GM18867 (cell line): Measurements from ENCODE around the gene ALDH3A1.

Source experiments
- ATAC-seq: cut with Tn5 transposase; IDR thresholded peaks from one replicate; pipeline ENCODE4 v1.9.1; 2021; ENCODE audit warnings: mild to moderate bottlenecking, moderate library complexity; ENCODE audit not compliant: unreplicated experiment

The ALDH3A1 gene

DNA sequence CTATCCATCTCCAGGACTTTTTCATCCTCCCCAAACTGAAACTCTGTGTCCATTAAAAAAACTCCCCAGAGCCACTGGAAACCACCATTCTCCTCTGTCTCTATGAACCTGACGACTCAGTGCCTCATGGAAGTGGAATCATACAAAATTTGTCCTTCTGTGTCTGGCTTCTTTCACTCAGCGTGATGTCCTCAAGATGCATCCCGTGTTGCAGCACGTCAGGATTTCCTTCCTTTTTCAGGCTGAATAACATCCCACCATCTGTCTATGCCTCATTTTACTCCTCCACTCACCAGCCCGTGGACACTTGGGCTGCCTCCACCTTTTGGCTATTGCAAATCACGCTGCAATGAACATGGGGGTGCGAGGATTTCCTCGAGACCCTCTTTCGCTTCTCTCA is 12.6 kb upstream of the ALDH3A1 start:
- ATAC-seq: no peak

DNA sequence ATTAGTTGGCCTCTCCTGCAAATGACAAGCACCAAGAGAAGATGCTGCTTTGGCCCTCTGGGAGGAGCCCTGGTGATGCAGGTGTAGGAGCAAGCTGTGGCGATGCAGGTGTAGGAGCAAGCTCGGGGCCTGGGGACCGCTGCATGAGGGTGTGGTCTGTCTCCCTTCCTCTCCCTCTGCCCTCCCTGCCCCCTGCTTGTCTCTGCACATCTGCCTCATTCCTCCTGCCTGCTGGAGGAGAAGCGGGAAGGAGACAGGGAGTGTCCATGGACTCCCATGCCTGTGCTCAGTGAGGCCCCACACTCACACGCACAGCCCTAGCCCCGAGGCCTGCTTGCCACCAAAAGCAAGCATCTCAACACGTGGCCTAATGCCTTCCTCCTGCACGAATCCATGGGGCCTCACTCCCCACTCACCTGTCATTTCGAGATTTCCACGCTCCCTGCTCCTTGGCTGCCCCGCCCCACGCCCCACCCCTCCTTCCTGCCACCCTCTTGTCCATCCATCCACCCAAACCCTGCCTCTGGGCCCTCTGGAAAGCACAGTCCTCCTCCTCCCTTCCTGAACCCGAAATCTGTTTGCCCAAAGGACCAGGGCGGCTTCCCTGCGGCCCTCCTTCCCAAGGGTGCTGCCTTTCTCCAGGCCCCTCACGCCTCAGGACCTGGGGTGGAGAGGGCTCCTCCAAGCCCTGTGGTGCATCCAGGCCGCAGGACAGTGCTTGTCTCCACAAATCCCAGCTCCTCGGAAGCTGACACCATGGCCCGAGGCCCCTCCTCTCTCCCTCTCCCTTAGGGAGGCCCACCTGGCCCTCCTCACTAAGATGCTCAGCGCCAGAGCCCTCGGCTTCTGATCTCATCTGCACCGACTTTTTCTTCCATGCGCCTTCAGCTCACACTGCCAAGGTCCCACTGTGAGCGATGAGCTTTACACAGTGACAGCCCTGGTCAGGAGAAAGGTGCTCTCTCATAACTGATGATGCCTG is 11.8 kb upstream of the ALDH3A1 start:
- no peak for ATAC-seq

DNA sequence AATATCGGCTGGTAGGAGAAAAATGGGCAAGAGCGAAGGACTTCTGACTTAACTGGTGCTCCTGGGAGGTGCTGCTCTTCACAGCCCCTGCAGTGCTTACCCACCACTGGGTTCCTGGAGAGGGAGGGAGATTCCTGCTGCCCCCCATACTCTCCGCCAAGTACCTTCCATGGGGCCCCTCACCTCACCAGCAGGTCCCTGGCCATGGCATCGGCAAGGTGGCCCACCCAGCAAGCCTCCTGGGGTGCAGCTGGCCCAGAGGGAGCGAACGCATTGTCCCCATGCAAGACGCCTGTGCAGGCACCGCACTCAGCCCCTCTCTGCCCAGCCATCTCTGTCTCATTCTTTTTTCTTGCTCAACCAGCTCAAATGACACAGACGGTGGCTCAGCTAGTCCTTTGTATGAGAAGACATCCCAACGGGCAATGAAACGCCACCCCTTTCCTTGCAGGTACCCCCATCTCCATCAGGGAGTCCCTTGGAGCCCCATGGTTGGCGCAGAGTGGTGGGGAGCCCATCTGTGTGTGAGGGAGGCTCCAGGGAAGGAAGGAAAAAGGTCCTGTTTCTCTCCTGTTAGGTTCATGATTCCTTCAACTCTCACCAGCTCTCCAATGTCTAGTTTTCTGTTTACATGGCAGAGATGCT is 9.6 kb upstream of the ALDH3A1 start:
- ATAC-seq: no peak

DNA sequence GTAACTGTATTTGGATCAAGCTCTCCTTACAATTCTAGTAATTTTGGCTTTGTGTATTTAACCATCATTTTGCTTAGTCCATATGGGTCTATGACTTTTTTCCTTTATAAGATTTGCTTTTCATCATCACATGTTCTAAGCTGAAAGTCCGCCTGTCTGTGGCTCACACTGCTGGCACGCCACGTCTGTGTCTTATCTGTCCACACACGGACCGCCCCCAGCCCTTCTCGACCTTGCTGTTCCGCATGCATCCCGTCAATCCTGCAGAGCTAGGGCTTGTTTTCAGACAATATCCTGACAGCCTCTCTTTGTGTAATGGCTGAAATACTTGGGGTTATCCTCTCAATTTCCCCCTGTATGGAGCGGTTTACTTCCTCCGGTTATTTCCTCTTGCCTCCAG is 8.4 kb upstream of the ALDH3A1 start:
- ATAC-seq: no peak

DNA sequence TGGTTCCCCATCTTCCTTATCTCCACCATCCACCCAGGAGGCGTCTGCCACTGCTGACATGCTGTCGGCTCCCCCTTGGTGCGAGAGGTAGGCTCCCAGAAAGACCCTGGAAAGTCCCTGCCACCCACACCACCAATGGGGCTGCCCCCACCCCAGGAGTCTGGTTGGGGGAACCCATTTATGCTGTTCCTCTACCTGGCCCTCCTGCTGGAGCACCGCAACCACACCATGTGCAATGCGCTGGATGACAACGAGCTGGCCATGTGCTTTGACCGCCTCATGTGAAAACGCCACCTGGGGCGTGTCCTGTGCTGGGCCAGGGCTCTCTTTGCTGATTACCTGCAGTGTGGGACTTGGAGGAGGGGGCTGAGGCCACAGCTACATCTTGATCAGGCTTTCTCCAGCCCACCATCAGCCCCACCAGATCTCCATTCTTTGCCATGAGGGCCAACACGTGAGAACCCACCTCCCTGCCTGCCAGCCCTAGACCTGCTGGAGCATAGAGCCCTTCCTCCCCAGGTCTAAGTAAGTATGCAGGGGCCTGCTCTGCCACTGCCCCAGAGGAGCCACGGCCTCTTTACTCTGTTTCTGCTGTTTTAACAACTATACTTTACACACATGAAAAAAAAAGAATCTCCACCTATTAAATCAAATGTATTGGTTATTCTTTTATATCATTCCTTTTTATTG is 7.9 kb upstream of the ALDH3A1 start:
- ATAC-seq: no peak

DNA sequence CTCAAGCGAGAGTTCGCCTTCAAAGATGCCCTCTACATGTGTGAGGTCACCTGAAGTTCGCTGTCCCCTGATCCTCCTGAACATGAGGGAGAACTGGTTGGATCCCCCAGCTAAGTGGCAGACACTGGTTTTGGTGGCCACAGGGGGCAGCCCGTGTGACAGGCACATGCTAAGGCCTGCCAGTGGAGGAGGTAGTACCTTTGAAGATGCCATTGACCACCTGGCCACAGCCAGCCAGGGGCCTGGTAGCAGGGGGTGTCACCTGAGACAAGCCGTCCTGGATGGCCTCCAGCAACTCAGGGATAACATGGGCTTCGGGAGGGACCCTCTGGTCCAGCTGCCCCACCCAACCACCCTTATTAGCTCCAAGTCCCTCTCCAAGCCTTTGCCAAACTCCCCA is 7.3 kb upstream of the ALDH3A1 start:
- ATAC-seq: no peak

DNA sequence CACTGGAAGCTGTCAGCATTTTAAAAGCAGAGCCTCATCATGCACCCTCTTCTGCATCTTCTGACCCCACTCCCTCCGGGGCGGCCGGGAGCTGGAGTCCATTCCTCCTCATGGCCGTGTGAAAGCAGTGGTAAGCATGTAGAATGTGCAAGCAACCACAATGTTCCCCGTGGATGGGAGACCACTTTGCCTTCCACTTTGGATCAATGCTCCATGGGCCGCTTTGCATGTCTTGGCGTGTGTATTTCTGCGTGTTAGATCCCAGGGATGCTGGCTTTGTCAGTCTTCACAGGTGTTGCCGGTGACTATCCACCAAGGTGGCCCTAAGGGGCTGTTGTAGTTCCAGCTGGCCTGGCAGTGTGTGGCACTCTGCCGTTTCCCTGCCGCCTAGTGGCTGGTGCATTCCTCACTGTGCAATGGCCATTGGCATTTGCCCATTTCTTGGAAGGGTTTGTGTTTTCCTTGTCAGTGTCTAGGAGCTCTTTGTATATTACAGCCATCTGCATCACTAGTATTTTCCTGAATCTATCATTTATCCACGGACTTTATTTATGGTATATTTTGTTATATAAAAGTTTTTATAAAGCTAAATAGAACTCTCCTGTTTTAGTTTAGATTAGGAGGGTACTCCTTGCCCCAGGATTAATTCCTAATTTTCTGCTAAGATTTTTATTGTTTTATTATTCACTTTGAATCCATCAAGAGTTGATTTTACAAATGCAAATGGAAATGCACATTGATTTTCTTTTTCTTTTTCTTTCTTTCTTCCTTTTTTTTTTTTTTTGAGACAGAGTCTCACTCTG is 5.8 kb upstream of the ALDH3A1 start:
- no peak for ATAC-seq

DNA sequence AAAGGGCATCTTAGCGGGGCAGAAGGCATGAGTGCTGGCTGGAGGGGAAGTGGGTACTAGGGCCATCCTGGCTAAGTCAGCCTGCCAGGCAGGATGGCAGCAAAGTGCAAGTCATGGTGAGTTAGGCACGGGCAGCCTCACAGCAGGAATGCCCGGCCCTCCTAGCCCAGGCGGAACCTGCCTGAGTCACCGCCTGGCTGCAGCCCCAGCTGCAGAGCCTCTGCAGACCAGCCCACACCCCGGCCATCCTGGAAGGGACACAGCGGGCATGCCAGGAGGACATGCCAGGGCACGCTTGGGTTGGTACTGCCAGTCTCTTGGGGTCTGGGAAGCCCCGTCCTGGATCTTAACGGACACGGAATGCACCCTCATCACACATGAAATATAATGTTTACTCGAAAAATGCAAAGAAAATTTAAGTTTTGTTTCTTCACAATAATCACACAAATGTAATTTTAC is 5.0 kb upstream of the ALDH3A1 start:
- no peak for ATAC-seq

DNA sequence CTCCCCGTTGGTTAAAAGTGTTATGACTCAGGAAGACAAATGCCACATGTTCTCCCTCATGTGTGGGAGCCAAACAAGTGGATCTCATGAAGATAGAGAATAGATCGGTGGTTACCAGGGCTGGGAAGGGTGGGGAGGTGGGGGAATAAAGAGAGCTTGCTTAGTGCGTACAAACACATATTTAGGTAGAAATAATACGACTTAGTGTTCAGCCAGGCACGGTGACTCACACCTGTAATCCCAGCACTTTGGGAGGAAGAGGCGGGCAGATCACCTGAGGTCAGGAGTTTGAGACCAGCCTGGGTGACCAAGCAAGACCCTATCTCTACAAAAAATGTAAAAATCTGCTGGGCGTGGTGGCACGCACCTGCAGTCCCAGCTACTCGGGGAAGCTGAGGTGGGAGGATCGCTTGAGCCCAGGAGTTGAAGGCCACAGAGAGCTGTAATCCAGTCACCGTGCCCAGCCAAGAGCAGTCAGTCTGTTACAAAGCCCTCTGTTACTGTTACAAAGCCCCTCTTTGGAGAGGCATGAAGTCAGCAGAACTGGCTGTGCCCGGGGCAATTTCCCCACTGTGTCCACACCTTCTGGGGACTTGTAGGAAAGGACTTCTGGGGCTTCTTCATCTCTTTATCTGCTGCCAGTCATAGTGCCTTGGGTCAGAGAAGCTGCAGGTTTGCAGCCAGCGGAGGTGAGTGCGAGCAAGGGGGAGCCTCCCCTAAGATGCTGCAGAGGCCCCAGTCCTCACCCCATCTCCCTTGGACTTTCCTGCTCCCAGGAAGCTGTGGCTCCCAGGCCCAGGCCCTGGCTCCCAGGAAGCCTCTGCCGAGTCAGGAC is 4.3 kb upstream of the ALDH3A1 start:
- ATAC-seq: no peak

DNA sequence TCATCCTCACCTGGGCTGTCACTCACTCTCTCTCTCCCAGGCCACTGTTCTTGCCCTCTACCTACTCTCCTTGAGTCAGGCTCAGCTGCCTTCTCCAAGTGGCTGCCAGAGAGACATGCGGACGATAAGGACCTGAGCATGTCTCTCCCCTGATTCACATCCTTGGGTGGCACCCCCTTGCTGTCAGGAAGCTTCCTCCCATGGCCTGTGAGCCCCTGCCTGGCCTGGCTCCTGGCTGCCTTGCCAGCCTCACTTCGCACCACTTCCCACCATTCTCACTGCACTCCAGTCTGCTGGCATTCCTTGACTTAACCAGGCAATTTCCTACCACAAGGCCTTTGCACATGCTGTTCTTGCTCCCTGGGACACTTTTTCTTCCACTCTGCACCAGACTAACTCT is 2.7 kb upstream of the ALDH3A1 start:
- ATAC-seq: no peak

DNA sequence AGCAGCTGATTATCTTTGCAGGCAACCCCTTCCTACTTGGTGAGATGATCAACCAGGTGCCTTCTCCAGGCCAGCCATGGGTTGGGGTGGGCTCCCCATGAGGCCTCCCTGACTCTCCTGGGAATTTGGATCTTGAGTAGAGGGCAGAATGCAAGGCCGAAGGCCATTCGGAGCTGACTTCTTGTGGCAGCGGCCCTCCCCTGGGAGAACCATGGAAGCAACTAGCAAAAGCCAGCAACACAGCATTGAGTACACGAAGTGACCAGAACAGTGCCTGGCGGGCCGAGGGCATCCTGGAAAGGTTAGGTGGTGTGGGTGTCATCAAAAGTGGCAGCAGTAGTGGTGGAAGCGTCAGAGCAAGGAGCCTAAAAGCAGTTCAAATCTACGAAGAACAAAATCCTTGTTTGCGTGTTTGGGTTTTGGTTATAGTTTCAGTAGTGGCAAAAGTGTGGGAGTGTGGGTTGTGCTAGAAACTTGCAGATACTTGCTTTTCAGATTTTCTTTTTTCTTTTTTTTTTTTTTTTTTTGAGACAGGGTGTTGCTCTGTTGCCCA is 2.0 kb upstream of the ALDH3A1 start:
- ATAC-seq: no peak

DNA sequence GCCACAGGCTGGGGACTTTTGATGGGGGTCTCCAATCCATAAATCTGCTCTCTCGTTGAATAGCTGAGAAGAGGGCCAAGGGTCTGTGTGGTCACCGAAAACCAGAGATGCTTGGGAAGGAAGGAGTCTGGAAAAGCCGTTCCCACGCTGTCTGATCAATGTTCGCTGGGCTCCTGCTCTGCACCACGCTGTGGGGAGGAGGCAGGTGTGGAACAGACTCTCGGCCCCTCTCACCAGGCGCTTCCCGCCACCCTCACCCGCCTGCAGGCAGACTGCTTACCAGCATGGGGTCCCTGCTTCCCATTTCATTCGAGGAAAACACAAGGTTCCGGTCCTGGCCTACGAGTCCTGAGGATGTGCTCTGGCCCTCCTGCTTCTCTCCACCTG is 702 bp upstream of the ALDH3A1 start:
- ATAC-seq: no peak

DNA sequence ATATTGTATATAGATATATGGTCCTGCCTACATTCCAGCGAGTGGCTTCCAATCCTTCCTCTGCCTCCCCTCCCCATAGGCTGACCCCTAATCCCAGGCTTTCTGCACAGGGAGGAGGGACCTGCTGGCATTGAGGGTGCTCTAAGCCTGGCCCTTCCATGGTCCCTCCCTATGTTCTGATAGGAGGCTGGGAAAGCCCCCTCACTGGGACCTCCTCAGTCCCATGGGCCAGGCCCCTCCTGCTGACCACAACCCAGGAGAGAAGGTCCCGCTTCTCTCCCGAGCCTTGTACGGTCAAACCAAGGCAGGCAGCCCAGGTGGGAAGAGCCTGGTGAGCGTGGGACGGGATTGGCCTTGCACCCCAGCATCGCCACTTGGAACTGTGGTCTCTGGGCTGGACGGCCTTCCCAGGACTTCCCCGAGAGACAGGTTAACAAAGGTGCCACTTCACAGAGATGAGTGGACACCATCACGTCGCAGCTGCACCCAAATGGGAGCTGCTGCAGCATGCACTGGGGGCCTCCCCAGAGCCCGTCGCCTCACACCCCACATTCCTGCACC is 859 bp downstream of the ALDH3A1 start:
- ATAC-seq: no peak

DNA sequence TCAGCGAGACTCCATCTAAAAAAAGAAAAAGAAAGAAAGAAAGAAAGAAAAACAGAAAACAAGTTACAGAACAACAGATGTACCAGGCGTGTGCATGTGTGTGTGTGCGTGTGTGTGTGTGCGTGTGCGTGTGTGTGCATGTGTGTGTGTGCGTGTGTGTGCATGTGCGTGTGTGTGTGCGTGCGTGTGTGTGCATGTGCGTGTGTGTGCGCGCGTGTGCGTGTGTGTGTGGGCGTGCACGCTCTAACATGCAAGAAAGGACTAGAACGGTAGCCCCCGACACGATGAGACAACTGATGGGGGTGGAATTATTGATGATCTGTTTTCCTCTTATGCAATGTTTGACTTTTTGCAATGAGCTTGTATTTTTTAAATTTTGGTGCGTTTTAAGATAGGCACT is 1.6 kb downstream of the ALDH3A1 start:
- no peak for ATAC-seq

DNA sequence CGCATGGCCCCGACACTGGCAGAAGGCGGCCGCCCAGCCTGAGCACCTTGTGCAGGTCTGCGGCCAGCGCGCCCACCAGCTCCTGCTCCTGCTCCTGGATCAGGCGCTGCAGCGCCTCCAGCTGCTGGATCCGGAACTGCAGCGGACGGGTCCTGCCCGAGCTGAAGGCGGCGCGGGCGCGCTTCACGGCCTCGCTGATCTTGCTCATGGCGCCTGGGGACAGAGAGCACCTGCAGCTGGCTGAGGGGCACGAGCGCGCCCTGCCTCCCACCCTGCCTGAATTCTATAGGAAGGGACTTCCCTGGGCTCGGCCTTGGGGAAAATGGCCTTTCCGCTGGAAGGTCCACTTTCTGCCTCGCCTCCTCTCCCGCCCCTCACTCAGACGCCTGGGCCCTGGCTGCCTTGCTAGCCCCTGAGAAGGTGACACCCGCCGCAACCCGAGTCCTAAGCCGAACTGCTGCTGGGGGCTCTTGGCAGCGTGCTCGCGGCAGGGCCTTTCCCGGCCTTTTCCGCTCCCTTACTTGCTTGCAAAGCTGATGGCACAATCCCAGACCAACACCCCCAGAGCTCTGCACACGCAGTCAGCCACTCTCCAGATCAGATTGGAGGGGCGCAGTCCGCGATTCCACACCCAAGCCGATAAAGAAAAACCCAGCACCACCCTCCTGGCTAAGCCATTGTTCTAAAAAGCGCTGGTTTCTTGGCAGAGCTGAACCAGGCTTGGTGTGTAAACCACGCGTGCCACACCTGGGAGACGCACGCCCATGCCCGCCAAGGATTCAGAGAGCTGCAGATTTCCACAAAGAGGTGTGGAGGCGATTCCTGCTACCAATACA is 3.0 kb downstream of the ALDH3A1 start:
- no peak for ATAC-seq

DNA sequence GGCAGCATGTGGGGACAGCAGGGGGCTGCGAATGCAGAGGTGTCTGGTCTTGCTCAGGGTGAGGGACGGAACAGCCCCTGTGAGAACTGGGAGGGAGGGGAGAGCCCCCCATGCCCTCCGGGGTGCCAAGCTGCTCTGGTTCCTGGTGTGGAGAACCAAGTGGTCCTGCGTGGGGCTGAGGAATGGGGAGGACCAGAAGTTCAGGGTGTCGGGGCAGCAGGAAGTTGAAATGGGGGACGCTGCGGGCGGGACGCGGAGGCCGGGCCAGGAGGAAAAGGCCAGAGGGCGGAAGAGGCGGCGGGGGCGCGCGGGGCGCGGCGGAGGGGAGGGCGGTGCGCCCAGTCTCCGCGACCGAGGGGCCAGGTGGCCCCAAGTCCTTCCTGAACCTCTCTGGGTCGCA is 3.6 kb downstream of the ALDH3A1 start:
- ATAC-seq: no peak

DNA sequence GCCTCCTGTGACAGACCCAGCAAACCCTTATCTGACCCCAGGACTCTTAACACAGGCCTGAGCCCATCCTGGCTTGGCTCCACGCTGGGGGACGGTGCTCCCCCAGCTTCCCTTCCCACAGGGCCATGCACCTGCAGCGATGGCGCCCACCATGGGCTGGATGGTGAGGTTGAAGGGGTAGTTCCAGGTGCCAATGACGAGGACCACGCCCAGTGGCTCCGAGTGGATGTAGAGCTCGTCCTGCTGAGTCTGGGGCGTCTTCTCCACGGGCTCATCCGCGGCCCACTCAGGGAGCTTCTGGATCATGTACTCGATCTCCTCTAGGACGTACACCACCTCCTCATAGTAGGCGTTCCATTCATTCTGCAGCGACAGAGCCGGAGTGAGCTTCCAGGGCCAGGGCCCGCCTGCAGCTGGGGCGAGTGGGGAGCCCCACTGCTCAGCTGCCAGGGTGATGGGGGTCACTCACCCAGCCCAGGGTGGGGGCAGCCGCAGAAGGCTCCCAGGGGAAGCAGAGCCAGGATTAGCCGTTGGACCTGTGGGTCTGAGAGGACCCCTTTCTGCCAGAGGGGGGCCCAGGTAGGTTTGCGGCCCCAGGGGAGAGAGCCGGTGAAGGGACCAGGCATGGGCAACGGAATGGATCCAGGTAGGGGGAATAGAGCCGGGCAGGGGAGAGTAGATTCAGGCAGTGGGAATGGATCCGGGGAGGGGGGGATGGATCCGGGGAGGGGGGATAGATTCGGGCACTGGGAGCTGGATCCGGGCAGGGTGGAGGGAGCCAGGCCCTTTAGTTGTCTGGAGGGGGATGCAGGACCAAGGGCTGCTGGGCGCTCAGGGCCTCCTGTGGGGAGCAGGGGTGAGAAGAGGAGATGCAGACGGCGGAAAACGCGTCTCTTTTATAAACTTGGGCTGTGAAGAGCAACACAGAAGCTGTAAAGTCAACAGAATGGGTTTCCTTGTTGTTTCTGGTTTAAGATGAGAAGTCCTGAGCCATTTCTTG is 4.7 kb downstream of the ALDH3A1 start:
- no peak for ATAC-seq
